SIG-M5 treated with dmso at 0.1 percent for 504 hours (cell line): ENCODE measurements around the gene MRPL10.

ENCODE experiments used
- DNase-seq: peaks from one replicate; lab custom pipeline; 2025; ENCODE audit not compliant: unreplicated experiment; lab: John Stamatoyannopoulos, UW

Gene MRPL10

GRCh38 chr17:47800686-47801085 is 30.7 kb downstream of the MRPL10 start:
- DNase-seq = no peak

GRCh38 chr17:47797797-47798196 is 33.5 kb downstream of the MRPL10 start:
- DNase-seq = no peak

- DNase-seq = no peak
These were observed 38.4 kb downstream of the MRPL10 start for GRCh38 chr17:47792979-47793378.

GRCh38 chr17:47792457-47792856 is 38.9 kb downstream of the MRPL10 start:
- DNase-seq = no peak

DNA sequence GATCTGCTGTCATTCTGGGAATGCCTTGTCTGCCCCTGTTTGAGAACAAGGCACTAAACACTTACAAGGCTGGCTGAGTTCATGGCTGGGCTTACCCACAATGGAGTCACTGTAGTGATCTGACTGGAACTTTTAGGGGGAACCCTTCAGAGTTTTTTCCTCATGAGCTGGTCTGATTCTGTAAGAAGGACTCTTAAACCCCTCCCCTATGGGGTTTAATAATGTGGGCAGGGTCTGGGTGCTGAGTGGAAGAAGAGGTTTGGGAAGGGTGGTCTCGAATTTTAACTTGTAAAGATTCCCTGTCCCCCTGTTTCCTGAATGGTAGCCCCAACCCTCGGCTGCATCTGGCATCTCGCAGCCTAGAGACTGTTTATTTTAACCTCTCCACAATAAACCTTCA is 40.3 kb downstream of the MRPL10 start:
- DNase-seq = no peak

DNA sequence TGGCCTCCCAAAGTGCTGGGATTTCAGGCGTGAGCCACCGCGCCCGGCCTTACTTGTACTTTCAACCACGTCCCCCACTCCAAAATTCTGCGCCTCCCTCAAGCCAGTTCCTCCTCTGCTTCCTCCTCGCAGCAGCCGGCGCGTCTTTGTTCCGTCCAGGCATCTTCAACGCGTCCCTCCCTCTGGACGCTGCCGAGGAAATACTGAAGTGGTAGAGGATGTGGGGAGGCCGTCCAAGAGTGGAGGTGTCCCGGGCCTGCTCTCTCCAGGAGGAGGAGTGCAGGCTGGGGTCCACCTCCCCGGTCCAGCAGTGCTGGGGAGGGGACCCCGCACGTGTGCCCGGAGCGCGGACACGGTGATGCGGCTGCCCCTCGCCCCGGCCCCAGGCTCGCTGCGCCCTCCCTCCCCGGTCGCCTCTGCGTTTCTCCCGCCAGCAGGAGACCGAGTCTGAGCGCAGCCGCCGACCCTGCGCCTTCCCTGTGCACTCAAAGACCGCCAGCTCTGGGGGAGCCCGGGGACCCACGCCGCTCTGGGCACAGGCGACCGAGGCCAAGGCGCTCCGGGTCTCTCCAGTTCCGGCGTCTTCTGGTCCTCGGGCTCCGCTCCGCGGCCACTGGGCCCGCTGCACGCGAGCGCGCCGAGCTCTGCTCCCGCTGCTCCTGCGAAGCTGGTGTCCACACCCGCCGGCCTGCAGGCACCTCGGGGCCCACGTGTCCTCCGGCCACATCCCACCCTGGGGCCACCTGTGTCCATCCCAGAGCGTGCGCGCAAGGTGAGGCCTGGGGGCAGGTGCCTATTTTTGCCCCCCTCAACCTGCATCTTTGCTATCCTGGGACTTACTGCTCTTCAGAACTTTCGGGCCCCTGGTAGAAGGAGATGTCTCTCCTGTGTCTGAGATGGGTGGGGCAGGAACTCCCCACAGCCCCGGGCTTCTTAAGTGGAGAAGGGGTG is 41.5 kb downstream of the MRPL10 start:
- peak; percentile 45 for DNase-seq

DNA sequence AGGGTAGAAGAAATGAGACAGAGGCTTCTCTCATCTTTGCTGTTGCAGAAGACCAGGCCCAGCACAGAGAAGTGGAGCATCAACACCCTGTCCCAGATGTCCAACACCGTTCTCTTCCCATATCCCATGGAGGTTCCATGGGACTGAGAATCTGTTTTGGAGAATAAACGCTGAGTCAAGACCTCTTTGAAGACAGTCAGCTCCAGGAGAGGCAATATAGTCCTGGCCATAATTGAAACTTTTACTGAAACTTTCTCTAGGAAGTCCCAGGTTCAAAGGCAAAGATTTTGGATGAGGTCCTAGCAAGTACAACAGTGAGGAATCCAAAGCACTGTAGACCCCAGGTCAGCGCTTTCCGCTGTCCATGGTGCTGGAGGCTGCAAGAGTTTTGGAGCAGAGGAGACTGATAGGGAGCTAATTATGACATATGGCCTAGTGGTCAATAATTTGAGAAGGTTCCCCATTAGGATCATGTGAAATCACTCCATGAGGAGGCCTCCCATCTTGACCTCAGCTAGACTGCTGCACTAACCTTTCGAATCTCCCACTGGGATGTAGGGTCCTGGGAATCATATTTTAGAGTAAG is 45.7 kb downstream of the MRPL10 start:
- DNase-seq = peak; percentile 26

GRCh38 chr17:47781397-47781796 is 49.9 kb downstream of the MRPL10 start:
- no peak for DNase-seq

DNA sequence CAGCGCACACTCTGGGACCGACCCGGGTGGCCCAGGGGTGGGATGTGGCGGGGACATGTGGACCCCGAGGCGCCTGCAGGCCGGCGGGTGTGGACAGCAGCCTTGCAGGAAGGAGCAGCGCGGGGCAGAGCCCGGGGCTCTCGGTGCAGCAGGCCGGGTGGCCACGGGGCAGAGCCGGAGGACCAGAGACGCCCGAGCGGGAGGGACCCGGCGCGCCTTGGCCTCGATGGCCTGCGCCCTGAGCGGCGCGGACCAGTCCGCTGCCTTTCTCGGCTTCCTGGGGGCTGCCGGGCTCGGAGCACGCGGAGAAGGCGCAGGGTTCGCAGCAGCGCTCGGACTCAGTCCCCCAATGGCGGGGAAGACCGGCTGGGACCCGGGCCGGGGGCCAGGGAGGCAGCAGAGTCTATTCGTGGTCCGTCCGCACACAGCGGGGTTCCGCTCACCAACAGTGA is 53.1 kb downstream of the MRPL10 start:
- DNase-seq = no peak

- peak; percentile 59 for DNase-seq
These were observed 54.8 kb downstream of the MRPL10 start for GRCh38 chr17:47776330-47777197.

GRCh38 chr17:47774987-47775580 is 56.3 kb downstream of the MRPL10 start:
- no peak for DNase-seq

- DNase-seq = no peak
These were observed 57.0 kb downstream of the MRPL10 start for GRCh38 chr17:47774331-47774730.

GRCh38 chr17:47773649-47774048 is 57.7 kb downstream of the MRPL10 start:
- peak; percentile 60 for DNase-seq
